Gastrocnemius medialis (tissue), 4 donors: ENCODE measurements around the gene BMPER.

Experiments
- POLR2A ChIP-seq, 2 donors: fragments of 450-650 bp; IDR thresholded peaks; one replicate each; pipeline ENCODE4 v1.6.1; 2017; ENCODE audit warnings: antibody characterized with exemption in 2 of 2, mild to moderate bottlenecking in 2 of 2, moderate library complexity in 2 of 2
- TF ChIP-seq, protein P1 (sequence below), 5 experiments: fragments of 450-650 bp in 3 of 5; fragments of 200-600 bp in 2 of 5; sonication (generic) in 2 of 5; IDR thresholded peaks in 4 of 5; conservative IDR thresholded peaks in 1 of 5; 1 replicate in 4 of 5; 2 replicates in 1 of 5; pipeline ENCODE4 v1.5.1; 2016 to 2019; ENCODE audit warnings: antibody characterized with exemption in 5 of 5, mild to moderate bottlenecking in 3 of 5, moderate library complexity in 3 of 5

DNA sequence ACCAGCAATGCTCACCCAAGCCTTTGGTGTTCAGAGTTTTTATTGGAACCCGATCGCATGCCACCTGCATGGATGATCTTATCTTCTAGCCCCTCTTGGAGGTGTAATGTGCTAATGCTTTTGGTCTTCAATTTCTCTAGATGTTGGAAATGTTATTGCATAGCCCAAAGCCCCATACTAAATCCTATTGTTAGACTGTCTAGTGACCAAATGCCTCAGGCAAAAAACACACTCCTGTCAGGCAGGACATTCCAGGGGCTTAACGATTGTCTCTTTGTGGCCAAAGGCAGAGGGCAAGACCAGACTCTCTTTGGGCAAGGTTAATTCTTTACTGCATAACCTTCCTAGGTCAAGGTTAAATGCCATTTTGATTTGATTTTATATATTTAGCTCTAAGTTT is 187.9 kb downstream of the BMPER start:
- TF ChIP-seq, protein P1, sequence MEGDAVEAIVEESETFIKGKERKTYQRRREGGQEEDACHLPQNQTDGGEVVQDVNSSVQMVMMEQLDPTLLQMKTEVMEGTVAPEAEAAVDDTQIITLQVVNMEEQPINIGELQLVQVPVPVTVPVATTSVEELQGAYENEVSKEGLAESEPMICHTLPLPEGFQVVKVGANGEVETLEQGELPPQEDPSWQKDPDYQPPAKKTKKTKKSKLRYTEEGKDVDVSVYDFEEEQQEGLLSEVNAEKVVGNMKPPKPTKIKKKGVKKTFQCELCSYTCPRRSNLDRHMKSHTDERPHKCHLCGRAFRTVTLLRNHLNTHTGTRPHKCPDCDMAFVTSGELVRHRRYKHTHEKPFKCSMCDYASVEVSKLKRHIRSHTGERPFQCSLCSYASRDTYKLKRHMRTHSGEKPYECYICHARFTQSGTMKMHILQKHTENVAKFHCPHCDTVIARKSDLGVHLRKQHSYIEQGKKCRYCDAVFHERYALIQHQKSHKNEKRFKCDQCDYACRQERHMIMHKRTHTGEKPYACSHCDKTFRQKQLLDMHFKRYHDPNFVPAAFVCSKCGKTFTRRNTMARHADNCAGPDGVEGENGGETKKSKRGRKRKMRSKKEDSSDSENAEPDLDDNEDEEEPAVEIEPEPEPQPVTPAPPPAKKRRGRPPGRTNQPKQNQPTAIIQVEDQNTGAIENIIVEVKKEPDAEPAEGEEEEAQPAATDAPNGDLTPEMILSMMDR (IDR thresholded peaks at IDR 0.05 in 4 of 5, conservative IDR thresholded peaks at IDR 0.05 in 1 of 5) = no peak
- no peak for TF ChIP-seq POLR2A (IDR thresholded peaks at IDR 0.05)
